Measurements from ENCODE around the gene PLXNA4. TPM values are rescaled to one million over a fixed set of nuclear protein-coding genes. Genes with fewer than 3 reads are reported as not detected.

Gene PLXNA4
- total RNA-seq, 1 donor from 2014 or later: 17.6 TPM

- intact Hi-C loops (cut with DNase I): no loop called here
- DNase-seq (ENCODE audit: missing footprints) (no peak), ATAC-seq (no peak)
Measured at GRCh38 chr7:132573251-132573955, 2.9 kb downstream of the PLXNA4 start.

- intact Hi-C loops (cut with DNase I): no loop called here
- no peak for DNase-seq (ENCODE audit: missing footprints)
- ATAC-seq: no peak
Measured at GRCh38 chr7:132572526-132572925, 3.7 kb downstream of the PLXNA4 start.

- no peak for DNase-seq (ENCODE audit: missing footprints)
Measured at GRCh38 chr7:132571970-132572369, 4.3 kb downstream of the PLXNA4 start.

GRCh38 chr7:132569884-132570614 is 6.2 kb downstream of the PLXNA4 start:
- DNase-seq (ENCODE audit: missing footprints): no peak
- intact Hi-C loops (cut with DNase I): no loop called here
- no peak for ATAC-seq

More at GRCh38 chr7:132571970-132572369, 4.3 kb downstream of the PLXNA4 start:
- ATAC-seq: no peak
- intact Hi-C loops (cut with DNase I): no loop called here

- intact Hi-C loops (cut with DNase I): no loop called here
- DNase-seq (ENCODE audit: missing footprints): no peak
Measured at GRCh38 chr7:132568962-132569361, 7.3 kb downstream of the PLXNA4 start.

GRCh38 chr7:132565885-132566284 is 10.4 kb downstream of the PLXNA4 start:
- intact Hi-C loops (cut with DNase I): no loop called here
- no peak for ATAC-seq
- no peak for DNase-seq (ENCODE audit: missing footprints)

More at GRCh38 chr7:132568962-132569361, 7.3 kb downstream of the PLXNA4 start:
- ATAC-seq: no peak

- intact Hi-C loops (cut with DNase I): no loop called here
- ATAC-seq (no peak), DNase-seq (ENCODE audit: missing footprints) (no peak)
Measured at GRCh38 chr7:132565441-132565840, 10.8 kb downstream of the PLXNA4 start.

GRCh38 chr7:132564849-132565248 is 11.4 kb downstream of the PLXNA4 start:
- DNase-seq (ENCODE audit: missing footprints) (no peak), ATAC-seq (no peak)
- intact Hi-C loops (cut with DNase I): no loop called here

- ATAC-seq: no peak
- intact Hi-C loops (cut with DNase I): no loop called here
- no peak for DNase-seq (ENCODE audit: missing footprints)
Measured at GRCh38 chr7:132564090-132564489, 12.2 kb downstream of the PLXNA4 start.

GRCh38 chr7:132562690-132563089 is 13.6 kb downstream of the PLXNA4 start:
- no peak for DNase-seq (ENCODE audit: missing footprints)
- no peak for ATAC-seq
- intact Hi-C loops (cut with DNase I): no loop called here

GRCh38 chr7:132561763-132562162 is 14.5 kb downstream of the PLXNA4 start:
- no peak for ATAC-seq
- intact Hi-C loops (cut with DNase I): no loop called here
- DNase-seq (ENCODE audit: missing footprints): no peak

- no peak for DNase-seq (ENCODE audit: missing footprints)
- no peak for ATAC-seq
- intact Hi-C loops (cut with DNase I): no loop called here
Measured at GRCh38 chr7:132560825-132561529, 15.3 kb downstream of the PLXNA4 start.

GRCh38 chr7:132560105-132560504 is 16.2 kb downstream of the PLXNA4 start:
- no peak for DNase-seq (ENCODE audit: missing footprints)
- intact Hi-C loops (cut with DNase I): no loop called here
- ATAC-seq: no peak

- DNase-seq (ENCODE audit: missing footprints) (no peak), ATAC-seq (no peak)
- intact Hi-C loops (cut with DNase I): no loop called here
Measured at GRCh38 chr7:132558815-132559214, 17.5 kb downstream of the PLXNA4 start.

GRCh38 chr7:132557489-132558044 is 18.7 kb downstream of the PLXNA4 start:
- intact Hi-C loops (cut with DNase I): no loop called here
- DNase-seq (ENCODE audit: missing footprints) (no peak), ATAC-seq (no peak)

GRCh38 chr7:132554446-132554845 is 21.8 kb downstream of the PLXNA4 start:
- DNase-seq (ENCODE audit: missing footprints): no peak
- intact Hi-C loops (cut with DNase I): no loop called here
- ATAC-seq: no peak

GRCh38 chr7:132553031-132553430 is 23.2 kb downstream of the PLXNA4 start:
- ATAC-seq: no peak
- DNase-seq (ENCODE audit: missing footprints): no peak
- intact Hi-C loops (cut with DNase I): no loop called here

- DNase-seq (ENCODE audit: missing footprints) (no peak), ATAC-seq (no peak)
- intact Hi-C loops (cut with DNase I): no loop called here
Measured at GRCh38 chr7:132551886-132552285, 24.4 kb downstream of the PLXNA4 start.

GRCh38 chr7:132551439-132551838 is 24.8 kb downstream of the PLXNA4 start:
- ATAC-seq (no peak), DNase-seq (ENCODE audit: missing footprints) (no peak)
- intact Hi-C loops (cut with DNase I): no loop called here

Measured in Right ventricle myocardium inferior (tissue), 1 donor.